Keratinocyte (primary cell): ENCODE measurements around the gene SORL1. TPM values are rescaled to one million over a fixed set of nuclear protein-coding genes. Genes with fewer than 3 reads are reported as not detected.

ENCODE experiments used
- DNase-seq: peaks from one replicate; pipeline ENCODE4 v3.0.0-alpha.2; 2011; ENCODE audit warnings: low read depth, missing footprints, low spot score
- FAIRE-seq: peaks from 2 replicates; lab custom pipeline; 2011; peaks lifted over from hg19 to GRCh38; lab: Jason Lieb, UNC
- H2AFZ ChIP-seq: 2 replicates; pipeline ENCODE4 v1.6.0; 2012; ENCODE audit warnings: low read length, control low read depth, inconsistent platforms; ENCODE audit not compliant: control insufficient read depth
- H3K27ac ChIP-seq: 2 replicates; pipeline ENCODE4 v1.5.1; 2011; ENCODE audit warnings: low read length; ENCODE audit not compliant: control insufficient read depth, insufficient read depth
- H3K27me3 ChIP-seq: 3 replicates; pipeline ENCODE4 v1.6.0; 2011; ENCODE audit warnings: low read length; ENCODE audit not compliant: control insufficient read depth, insufficient read depth; ENCODE audit errors: extremely low read depth
- H3K36me3 ChIP-seq, 2 experiments: 2 replicates in 1 of 2; 3 replicates in 1 of 2; pipeline ENCODE4 v1.5.1; 2011; ENCODE audit warnings: low read length in 2 of 2, mild to moderate bottlenecking in 1 of 2; ENCODE audit not compliant: control insufficient read depth in 2 of 2, insufficient read depth in 2 of 2; ENCODE audit errors: extremely low read depth in 1 of 2
- H3K4me1 ChIP-seq: 3 replicates; pipeline ENCODE4 v1.5.1; 2011; ENCODE audit warnings: low read length; ENCODE audit not compliant: control insufficient read depth, insufficient read depth; ENCODE audit errors: extremely low read depth
- H3K4me2 ChIP-seq: 3 replicates; pipeline ENCODE4 v1.6.0; 2011; ENCODE audit warnings: low read depth, low read length; ENCODE audit not compliant: control insufficient read depth, insufficient read depth; ENCODE audit errors: extremely low read depth
- H3K4me3 ChIP-seq, 3 experiments: fragments of 200-600 bp in 1 of 3; sonication (generic) in 1 of 3; 2 replicates in 2 of 3; 3 replicates in 1 of 3; pipeline ENCODE4 v1.5.1; 2011 to 2016; ENCODE audit warnings: low read length in 3 of 3, mild to moderate bottlenecking in 3 of 3, control low read depth in 2 of 3, inconsistent platforms in 1 of 3, low read depth in 1 of 3, mixed read lengths in 1 of 3, mixed run types in 1 of 3, moderate library complexity in 1 of 3; ENCODE audit not compliant: control insufficient read depth in 2 of 3, insufficient read depth in 2 of 3; ENCODE audit errors: extremely low read depth in 1 of 3
- H3K79me2 ChIP-seq: 2 replicates; pipeline ENCODE4 v1.6.0; 2012; ENCODE audit warnings: low read length; ENCODE audit not compliant: control insufficient read depth, insufficient read depth
- H3K9ac ChIP-seq: 3 replicates; pipeline ENCODE4 v1.6.0; 2011; ENCODE audit warnings: low read length; ENCODE audit not compliant: control insufficient read depth, insufficient read depth; ENCODE audit errors: extremely low read depth
- H3K9me1 ChIP-seq: 3 replicates; pipeline ENCODE4 v1.6.0; 2011; ENCODE audit warnings: low read length; ENCODE audit not compliant: control insufficient read depth, insufficient read depth; ENCODE audit errors: extremely low read depth
- H3K9me3 ChIP-seq: 2 replicates; pipeline ENCODE4 v1.5.1; 2012; ENCODE audit warnings: low read depth, low read length; ENCODE audit not compliant: control insufficient read depth
- H4K20me1 ChIP-seq: 3 replicates; pipeline ENCODE4 v1.6.0; 2011; ENCODE audit warnings: low read length; ENCODE audit not compliant: control insufficient read depth, insufficient read depth; ENCODE audit errors: extremely low read depth
- EZH2 ChIP-seq: IDR thresholded peaks from one replicate; pipeline ENCODE4 v1.6.1; 2012; ENCODE audit warnings: inconsistent platforms, mild to moderate bottlenecking, low read length, moderate library complexity
- dilution Hi-C: fragments of 300-500 bp; cut with MboI; formaldehyde crosslinking; loops from one replicate; pipeline ENCODE4 v1.7.0; 2020; ENCODE audit warnings: low sequenced_read_pairs; ENCODE audit not compliant: extremely low pct_ligation_motif_present
- polyA plus RNA-seq, 5 experiments: library from polyadenylated mRNA; depleted of rRNA in 3 of 5; stranded (reverse) in 3 of 5; stranded (forward) in 1 of 5; unstranded in 1 of 5; fragments of >200 nt; gene quantifications; 1 replicate in 1 of 5; 2 replicates in 3 of 5; 3 replicates in 1 of 5; pipeline versions ENCODE4 v1.2.1 to v1.2.3, GENCODE V29; 2011 to 2012; ENCODE audit warnings: missing spikeins in 2 of 5, low read depth in 1 of 5, low replicate concordance in 1 of 5
- TF ChIP-seq, protein P1 (sequence below), 3 experiments: IDR thresholded peaks in 1 of 3; conservative IDR thresholded peaks in 1 of 3; optimal IDR thresholded peaks in 1 of 3; 2 replicates in 2 of 3; 3 replicates in 1 of 3; pipeline versions ENCODE3 to v1.5.1; 2011; ENCODE audit warnings: low read length in 3 of 3, mild to moderate bottlenecking in 3 of 3, moderate library complexity in 2 of 3, control low read depth in 1 of 3, inconsistent platforms in 1 of 3; ENCODE audit not compliant: insufficient read depth in 2 of 3; ENCODE audit errors: extremely low read depth in 1 of 3

SORL1 gene
- polyA plus RNA-seq, 1 donor (not counting 4 experiments of a cell fraction or from before 2014, with no cell fraction given), result 38.9 TPM

DNA sequence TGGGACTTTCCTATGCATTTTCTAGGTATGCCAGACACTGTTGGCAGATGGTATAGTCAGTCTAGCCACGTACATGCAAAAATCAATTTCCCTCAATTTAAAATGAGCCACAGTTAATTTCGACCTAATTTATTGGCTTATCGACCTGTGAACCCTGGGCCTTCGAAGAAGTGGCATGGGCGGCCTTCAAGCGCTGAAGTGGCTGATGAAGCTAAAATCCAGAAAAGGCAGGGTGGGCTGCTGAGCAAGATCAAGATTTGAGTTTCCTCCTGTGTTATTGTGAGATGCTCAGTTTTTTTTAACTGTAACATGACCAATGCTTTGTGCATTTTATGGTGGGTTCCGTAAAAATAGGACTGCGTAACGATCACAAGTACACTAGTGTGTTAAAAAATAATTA is 6.4 kb downstream of the SORL1 start:
- Histone ChIP-seq H3K79me2 (peaks cover 4% of the 10 kb centered on the region), H3K27me3 (no peaks in the 10 kb centered on the region), H2AFZ (no peak overlapping the region), H3K27ac (no peak overlapping the region), H3K9me1 (no peaks in the 10 kb centered on the region), H3K9me3 (no peaks in the 10 kb centered on the region), H3K4me2 (no peak overlapping the region), H4K20me1 (no peaks in the 10 kb centered on the region), H3K4me3 (no peak overlapping the region), H3K4me1 (peaks cover 12% of the 10 kb centered on the region), H3K9ac (no peak overlapping the region), H3K36me3 (no peaks in the 10 kb centered on the region)
- no peak for FAIRE-seq
- dilution Hi-C loops, result no loop called here
- TF ChIP-seq, protein P1, sequence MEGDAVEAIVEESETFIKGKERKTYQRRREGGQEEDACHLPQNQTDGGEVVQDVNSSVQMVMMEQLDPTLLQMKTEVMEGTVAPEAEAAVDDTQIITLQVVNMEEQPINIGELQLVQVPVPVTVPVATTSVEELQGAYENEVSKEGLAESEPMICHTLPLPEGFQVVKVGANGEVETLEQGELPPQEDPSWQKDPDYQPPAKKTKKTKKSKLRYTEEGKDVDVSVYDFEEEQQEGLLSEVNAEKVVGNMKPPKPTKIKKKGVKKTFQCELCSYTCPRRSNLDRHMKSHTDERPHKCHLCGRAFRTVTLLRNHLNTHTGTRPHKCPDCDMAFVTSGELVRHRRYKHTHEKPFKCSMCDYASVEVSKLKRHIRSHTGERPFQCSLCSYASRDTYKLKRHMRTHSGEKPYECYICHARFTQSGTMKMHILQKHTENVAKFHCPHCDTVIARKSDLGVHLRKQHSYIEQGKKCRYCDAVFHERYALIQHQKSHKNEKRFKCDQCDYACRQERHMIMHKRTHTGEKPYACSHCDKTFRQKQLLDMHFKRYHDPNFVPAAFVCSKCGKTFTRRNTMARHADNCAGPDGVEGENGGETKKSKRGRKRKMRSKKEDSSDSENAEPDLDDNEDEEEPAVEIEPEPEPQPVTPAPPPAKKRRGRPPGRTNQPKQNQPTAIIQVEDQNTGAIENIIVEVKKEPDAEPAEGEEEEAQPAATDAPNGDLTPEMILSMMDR (optimal IDR thresholded peaks at IDR 0.05 in 1 of 3, IDR thresholded peaks at IDR 0.05 in 1 of 3, conservative IDR thresholded peaks at IDR 0.05 in 1 of 3; ENCODE audit: extremely low read depth in 1 of 3, insufficient read depth in 2 of 3, low read length in 3 of 3), result no peak
- no peak for TF ChIP-seq EZH2
- no peak for DNase-seq

DNA sequence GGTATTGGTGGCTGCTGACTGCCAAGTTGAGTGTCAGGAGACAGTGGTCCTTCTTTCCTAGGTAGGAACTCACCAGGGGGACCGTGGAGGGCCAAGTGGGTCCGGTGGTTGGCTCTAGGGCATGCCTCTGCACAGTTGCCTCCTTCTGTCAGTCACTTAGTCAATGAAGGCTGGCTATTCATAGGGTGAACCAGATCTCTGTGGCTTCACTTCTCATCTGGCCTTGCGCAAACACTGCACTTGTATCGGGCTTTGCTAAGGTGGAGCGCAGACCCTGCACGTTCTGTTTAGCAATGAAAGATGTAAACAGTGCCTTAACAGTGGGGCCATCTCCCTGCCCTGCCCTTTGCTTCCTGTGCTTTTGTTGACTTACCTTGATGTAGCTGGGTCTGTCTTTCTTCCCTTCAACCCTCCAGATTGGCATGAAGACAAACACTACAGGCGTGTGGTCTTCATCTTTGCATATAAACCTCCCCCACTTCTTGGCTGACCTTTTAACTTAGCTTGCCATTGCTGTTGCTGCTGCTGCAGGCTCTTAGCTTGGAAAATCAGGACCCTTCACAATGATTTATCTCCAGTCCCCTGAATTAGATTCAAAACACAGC is 7.4 kb downstream of the SORL1 start:
- no peak overlapping the region for H3K9ac ChIP-seq
- no peak for TF ChIP-seq EZH2
- TF ChIP-seq, protein P1 (optimal IDR thresholded peaks at IDR 0.05 in 1 of 3, IDR thresholded peaks at IDR 0.05 in 1 of 3, conservative IDR thresholded peaks at IDR 0.05 in 1 of 3; ENCODE audit: extremely low read depth in 1 of 3, insufficient read depth in 2 of 3, low read length in 3 of 3), result no peak
- no peak for FAIRE-seq
- H3K36me3 ChIP-seq, result no peaks in the 10 kb centered on the region
- DNase-seq, result no peak
- no peak overlapping the region for H2AFZ ChIP-seq
- H3K79me2 ChIP-seq, result peaks cover 4% of the 10 kb centered on the region
- dilution Hi-C loops, result no loop called here
- H3K4me3 ChIP-seq, result no peak overlapping the region
- no peaks in the 10 kb centered on the region for H3K9me1 ChIP-seq
- H3K4me2 ChIP-seq, result no peak overlapping the region
- no peaks in the 10 kb centered on the region for H4K20me1 ChIP-seq
- no peaks in the 10 kb centered on the region for H3K9me3 ChIP-seq
- H3K27me3 ChIP-seq, result no peaks in the 10 kb centered on the region
- H3K27ac ChIP-seq, result no peak overlapping the region
- H3K4me1 ChIP-seq, result peaks cover 18% of the 10 kb centered on the region
